GM10266 (cell line): ENCODE measurements around the gene PTPN14.

Source experiments
- DNase-seq: peaks from one replicate; pipeline ENCODE4 v3.0.0; 2012; ENCODE audit errors: extremely low spot score
- CTCF ChIP-seq: IDR thresholded peaks from 2 replicates; pipeline ENCODE4 v1.5.1; 2012; ENCODE audit warnings: mild to moderate bottlenecking, low read depth; ENCODE audit not compliant: control insufficient read depth, insufficient read depth; ENCODE audit errors: missing control alignments

Gene PTPN14

GRCh38 chr1:214380396-214380795, 171.0 kb downstream of the PTPN14 start:
- no peak for TF ChIP-seq CTCF
- no peak for DNase-seq

- DNase-seq: no peak
- TF ChIP-seq CTCF: no peak
Observed at GRCh38 chr1:214379236-214379970, 172.0 kb downstream of the PTPN14 start.

- TF ChIP-seq CTCF: no peak
- no peak for DNase-seq
Observed at GRCh38 chr1:214378492-214378891, 172.9 kb downstream of the PTPN14 start.

- DNase-seq: no peak
- no peak for TF ChIP-seq CTCF
Observed at GRCh38 chr1:214377886-214378285, 173.5 kb downstream of the PTPN14 start.

- no peak for TF ChIP-seq CTCF
- DNase-seq: no peak
Observed at GRCh38 chr1:214377485-214377884, 173.9 kb downstream of the PTPN14 start.

GRCh38 chr1:214372092-214372491, 179.3 kb downstream of the PTPN14 start:
- TF ChIP-seq CTCF: no peak
- DNase-seq: no peak

- no peak for DNase-seq
- TF ChIP-seq CTCF: no peak
Observed at GRCh38 chr1:214370615-214371014, 180.8 kb downstream of the PTPN14 start.
